ENCODE results near the gene IL24.

IL24 gene

GRCh38 chr1:206949208-206949607 is 52.0 kb downstream of the IL24 start:
- Histone ChIP-seq H3K9me3 (replicated peaks; ENCODE audit: low read length) (no peaks in the 10 kb centered on the region), H3K4me2 (ENCODE audit: low read length) (no peak overlapping the region), H3K36me3 (ENCODE audit: insufficient read depth, low read length) (no peaks in the 10 kb centered on the region), H3K27me3 (ENCODE audit: control insufficient read depth, insufficient read depth, low read length) (peaks cover 45% of the 10 kb centered on the region), H3K4me1 (ENCODE audit: control insufficient read depth, insufficient read depth, low read length) (no peaks in the 10 kb centered on the region), H3K9ac (ENCODE audit: low read depth, low read length) (no peak overlapping the region), H3K4me3 (ENCODE audit: low read length) (no peak overlapping the region)

- peaks cover 46% of the 10 kb centered on the region for H3K27me3 ChIP-seq (ENCODE audit: control insufficient read depth, insufficient read depth, low read length)
Observed at GRCh38 chr1:206949641-206950040, 52.4 kb downstream of the IL24 start.

GRCh38 chr1:206951318-206952100 is 54.3 kb downstream of the IL24 start:
- H3K4me1 ChIP-seq (ENCODE audit: control insufficient read depth, insufficient read depth, low read length), result no peaks in the 10 kb centered on the region
- H3K4me2 ChIP-seq (ENCODE audit: low read length), result no peak overlapping the region
- no peak overlapping the region for H3K9ac ChIP-seq (ENCODE audit: low read depth, low read length)
- peaks cover 41% of the 10 kb centered on the region for H3K27me3 ChIP-seq (ENCODE audit: control insufficient read depth, insufficient read depth, low read length)
- no peaks in the 10 kb centered on the region for H3K36me3 ChIP-seq (ENCODE audit: insufficient read depth, low read length)
- H3K4me3 ChIP-seq (ENCODE audit: low read length), result no peak overlapping the region
- no peaks in the 10 kb centered on the region for H3K9me3 ChIP-seq (replicated peaks; ENCODE audit: low read length)

More at GRCh38 chr1:206949641-206950040, 52.4 kb downstream of the IL24 start:
- Histone ChIP-seq H3K4me3 (ENCODE audit: low read length) (no peak overlapping the region), H3K9ac (ENCODE audit: low read depth, low read length) (no peak overlapping the region), H3K4me2 (ENCODE audit: low read length) (no peak overlapping the region), H3K36me3 (ENCODE audit: insufficient read depth, low read length) (no peaks in the 10 kb centered on the region), H3K9me3 (replicated peaks; ENCODE audit: low read length) (no peaks in the 10 kb centered on the region), H3K4me1 (ENCODE audit: control insufficient read depth, insufficient read depth, low read length) (no peaks in the 10 kb centered on the region)

GRCh38 chr1:206952171-206952570 is 54.9 kb downstream of the IL24 start:
- no peaks in the 10 kb centered on the region for H3K36me3 ChIP-seq (ENCODE audit: insufficient read depth, low read length)
- no peak overlapping the region for H3K9ac ChIP-seq (ENCODE audit: low read depth, low read length)
- H3K4me1 ChIP-seq (ENCODE audit: control insufficient read depth, insufficient read depth, low read length), result no peaks in the 10 kb centered on the region
- H3K4me3 ChIP-seq (ENCODE audit: low read length), result no peak overlapping the region
- no peaks in the 10 kb centered on the region for H3K9me3 ChIP-seq (replicated peaks; ENCODE audit: low read length)
- no peak overlapping the region for H3K4me2 ChIP-seq (ENCODE audit: low read length)
- peaks cover 42% of the 10 kb centered on the region for H3K27me3 ChIP-seq (ENCODE audit: control insufficient read depth, insufficient read depth, low read length)

GRCh38 chr1:206953126-206953525 is 55.9 kb downstream of the IL24 start:
- Histone ChIP-seq H3K27me3 (ENCODE audit: control insufficient read depth, insufficient read depth, low read length) (peaks cover 47% of the 10 kb centered on the region), H3K9ac (ENCODE audit: low read depth, low read length) (no peak overlapping the region)

GRCh38 chr1:206953626-206954025 is 56.4 kb downstream of the IL24 start:
- Histone ChIP-seq H3K9ac (ENCODE audit: low read depth, low read length) (no peak overlapping the region), H3K36me3 (ENCODE audit: insufficient read depth, low read length) (no peaks in the 10 kb centered on the region), H3K4me1 (ENCODE audit: control insufficient read depth, insufficient read depth, low read length) (no peaks in the 10 kb centered on the region), H3K4me2 (ENCODE audit: low read length) (no peak overlapping the region), H3K4me3 (ENCODE audit: low read length) (no peak overlapping the region), H3K9me3 (replicated peaks; ENCODE audit: low read length) (no peaks in the 10 kb centered on the region), H3K27me3 (ENCODE audit: control insufficient read depth, insufficient read depth, low read length) (peaks cover 44% of the 10 kb centered on the region)

More at GRCh38 chr1:206953126-206953525, 55.9 kb downstream of the IL24 start:
- Histone ChIP-seq H3K9me3 (replicated peaks; ENCODE audit: low read length) (no peaks in the 10 kb centered on the region), H3K4me1 (ENCODE audit: control insufficient read depth, insufficient read depth, low read length) (no peaks in the 10 kb centered on the region), H3K4me2 (ENCODE audit: low read length) (no peak overlapping the region), H3K36me3 (ENCODE audit: insufficient read depth, low read length) (no peaks in the 10 kb centered on the region), H3K4me3 (ENCODE audit: low read length) (no peak overlapping the region)
